Ecto neural progenitor cell (in vitro differentiated cells): ENCODE data around the gene DERL2.

Source experiments
- DNase-seq: peaks from one replicate; pipeline ENCODE4 v3.0.0-alpha.2; 2018; ENCODE audit warnings: low spot score

The DERL2 gene

DNA sequence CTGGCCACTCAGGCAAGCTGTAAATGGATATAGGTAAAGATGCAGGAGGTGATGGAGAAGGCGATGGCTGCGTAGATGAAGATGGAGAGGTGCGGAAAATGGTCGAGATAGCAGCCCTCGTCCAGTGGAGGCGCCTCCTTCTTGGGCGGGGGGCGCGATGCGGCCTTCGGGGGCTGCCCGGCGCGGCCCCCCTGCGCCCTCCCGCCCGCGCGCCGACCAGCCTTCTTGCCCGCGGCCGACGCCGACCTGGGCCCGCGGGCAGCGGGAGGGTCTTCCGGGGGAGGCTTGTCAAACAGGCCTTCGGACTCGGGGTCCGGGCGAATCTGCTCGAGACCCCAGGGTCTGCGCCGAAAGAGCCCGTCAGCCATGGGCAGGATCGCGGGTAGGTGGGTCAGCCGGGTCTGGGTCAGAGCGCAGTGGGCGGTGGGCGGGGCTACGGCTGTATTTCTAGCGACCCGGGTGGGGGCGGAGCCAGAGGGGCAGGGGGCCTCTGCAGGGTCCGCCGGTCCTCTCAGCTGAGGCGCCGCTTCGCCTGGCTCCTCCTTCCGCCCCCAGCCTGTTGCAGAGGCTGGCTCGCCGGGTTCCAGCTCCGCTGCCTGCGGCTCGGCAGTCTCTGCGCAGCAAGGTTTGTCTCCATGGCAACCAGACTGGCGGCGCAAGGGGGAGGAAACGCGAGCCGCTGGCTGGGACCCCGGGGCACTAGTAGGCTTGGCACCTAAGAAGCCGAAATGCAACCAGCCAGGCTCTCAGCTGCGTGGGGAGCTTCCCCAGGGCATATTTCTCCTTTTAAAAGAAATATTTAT is 14.8 kb upstream of the DERL2 start:
- DNase-seq: peak; percentile 100

DNA sequence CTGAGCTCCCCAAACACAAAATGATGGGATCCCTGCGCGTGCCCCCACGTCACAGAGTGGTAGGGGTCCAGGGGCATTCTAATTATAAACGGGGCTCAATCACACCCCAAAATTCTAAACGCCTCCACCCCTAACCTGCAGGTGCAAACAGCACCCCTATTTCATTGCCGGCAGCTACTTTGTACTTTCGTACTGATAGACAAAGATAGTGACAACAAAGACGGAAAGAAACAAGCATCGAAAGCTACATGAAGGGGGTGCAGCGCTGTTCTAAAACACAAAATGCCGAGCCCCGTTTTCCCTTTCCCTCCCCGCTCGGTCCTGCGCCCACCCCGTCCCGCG is 14.2 kb upstream of the DERL2 start:
- DNase-seq: no peak

DNA sequence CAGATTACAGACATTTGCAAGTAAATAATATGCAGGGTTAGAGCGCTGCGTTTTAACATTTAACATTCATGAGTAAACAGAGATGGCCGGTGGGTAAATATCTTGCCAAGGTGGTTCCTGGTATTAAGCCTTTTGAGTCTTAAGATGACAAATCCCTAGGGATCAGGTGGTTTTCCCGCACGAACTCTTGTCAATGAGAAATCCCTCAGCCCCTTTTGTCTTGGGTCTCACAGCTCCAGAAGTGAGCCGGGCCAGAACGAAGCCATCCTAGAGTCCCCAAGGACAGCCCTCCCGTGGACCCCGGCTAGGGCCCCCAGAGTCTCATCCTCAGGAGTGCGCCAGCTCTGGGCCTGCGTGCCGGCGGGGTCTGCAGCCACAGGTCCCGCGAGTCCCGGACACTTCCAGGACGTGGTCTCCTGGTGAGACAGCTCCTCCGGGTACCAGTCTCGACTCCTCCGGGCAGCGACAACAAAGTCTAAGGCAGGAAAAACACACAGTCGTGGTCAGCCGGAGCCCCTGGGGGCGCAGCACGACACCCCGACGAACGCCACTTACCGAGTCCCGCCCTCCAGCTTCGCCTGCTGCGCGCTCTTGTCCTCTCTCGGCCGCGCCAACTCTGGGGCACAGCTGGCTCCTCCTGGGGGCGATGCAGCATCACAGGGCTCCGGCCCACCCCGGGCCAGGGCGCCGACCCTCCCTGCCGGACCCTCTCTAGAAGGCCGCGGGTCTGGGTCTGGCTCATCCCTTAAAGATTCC is 13.7 kb upstream of the DERL2 start:
- peak; percentile 79 for DNase-seq

DNA sequence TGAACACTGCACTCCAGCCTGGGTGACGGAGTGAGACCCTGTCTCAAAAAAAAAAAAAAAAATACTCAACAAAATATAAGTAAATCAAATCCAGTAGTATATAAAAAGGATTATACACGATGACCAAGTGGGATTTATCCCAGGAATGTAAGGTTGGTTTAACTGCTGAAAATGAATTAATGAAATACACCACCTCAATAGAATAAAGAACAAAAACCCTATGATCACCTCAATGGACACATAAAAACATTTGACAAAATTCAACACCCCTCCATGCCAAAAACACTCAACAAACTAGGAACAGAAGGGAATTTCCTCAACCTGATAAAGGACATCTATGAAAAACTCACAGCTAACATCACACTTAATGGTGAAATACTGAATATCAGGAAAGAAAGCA is 7.0 kb upstream of the DERL2 start:
- DNase-seq: no peak

DNA sequence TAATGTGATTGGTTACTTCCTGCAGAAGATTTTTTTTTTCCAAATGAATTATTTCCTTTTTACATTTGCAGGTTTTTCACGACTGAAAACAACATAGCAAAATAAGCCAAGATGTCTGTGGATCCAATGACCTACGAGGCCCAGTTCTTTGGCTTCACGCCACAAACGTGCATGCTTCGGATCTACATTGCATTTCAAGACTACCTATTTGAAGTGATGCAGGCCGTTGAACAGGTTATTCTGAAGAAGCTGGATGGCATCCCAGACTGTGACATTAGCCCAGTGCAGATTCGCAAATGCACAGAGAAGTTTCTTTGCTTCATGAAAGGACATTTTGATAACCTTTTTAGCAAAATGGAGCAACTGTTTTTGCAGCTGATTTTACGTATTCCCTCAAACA is 2.8 kb upstream of the DERL2 start:
- no peak for DNase-seq

DNA sequence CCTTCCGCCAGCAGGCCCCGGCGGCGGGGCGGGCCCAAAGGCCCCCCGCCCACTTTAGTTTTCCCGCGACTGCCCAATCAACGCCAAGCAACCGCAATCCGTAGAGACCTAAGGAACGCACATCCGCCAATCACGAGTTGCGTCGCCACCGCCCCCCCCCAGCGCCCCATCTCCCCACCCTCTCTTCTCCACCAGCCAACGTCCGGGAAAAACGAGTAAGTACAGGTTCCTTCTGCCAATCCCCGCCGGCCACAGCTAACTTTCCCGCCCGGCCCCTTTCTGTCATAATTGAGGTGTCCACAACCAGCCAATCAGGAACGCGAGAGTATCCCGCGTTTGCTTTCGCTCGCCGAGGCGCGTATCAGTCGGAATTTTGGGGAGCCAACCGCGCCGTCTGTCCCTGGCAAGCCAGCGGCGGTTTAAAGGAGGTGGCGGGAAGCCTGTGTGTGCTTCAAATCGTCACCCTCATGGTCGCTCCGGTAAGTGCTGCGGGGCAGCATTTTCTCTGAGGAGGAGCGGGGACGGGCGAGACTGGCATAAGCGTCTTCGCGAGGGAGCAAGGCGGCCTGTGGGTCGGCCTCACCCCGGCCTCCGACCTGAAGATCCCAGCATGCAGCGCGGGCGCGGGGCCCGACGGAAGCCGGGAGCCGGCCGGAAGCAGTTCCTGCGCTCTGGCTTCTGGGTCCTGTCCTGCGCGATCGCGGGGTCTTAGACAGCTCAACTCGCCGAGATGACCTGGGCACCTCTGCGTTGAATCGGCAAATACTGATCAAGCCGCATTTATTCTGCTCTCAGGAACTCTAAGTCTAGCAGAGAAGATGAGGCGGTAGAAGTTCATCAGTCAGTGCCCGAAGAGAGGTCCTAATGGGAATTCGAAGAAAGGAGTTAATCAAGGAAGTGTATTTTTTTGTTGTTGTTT is 487 bp upstream of the DERL2 start, which contains the start of gene MIS12:
Gene MIS12 (plus strand): TSS at position 361 of the 919 bp plus-strand sequence. CDS start 2,297 bp downstream, outside the sequence.
- peak; percentile 100 for DNase-seq

DNA sequence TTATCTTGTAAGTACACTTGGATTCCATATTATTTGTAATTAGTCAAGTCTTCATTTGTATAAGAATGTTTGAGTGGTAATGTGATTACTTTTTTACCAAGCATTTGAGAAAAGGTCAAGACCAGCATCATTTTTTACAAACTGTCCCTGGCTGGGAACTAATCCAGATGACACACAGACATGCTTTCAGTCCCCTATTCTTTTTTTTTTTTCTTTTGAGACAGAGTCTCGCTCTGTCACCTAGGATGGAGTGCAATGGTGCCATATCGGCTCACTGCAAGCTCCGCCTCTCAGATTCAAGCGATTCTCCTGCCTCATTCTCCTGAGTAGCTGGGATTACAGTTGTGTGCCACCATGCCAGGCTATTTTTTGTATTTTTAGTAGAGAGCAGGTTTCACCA is 4.5 kb downstream of the DERL2 start:
- DNase-seq: no peak

DNA sequence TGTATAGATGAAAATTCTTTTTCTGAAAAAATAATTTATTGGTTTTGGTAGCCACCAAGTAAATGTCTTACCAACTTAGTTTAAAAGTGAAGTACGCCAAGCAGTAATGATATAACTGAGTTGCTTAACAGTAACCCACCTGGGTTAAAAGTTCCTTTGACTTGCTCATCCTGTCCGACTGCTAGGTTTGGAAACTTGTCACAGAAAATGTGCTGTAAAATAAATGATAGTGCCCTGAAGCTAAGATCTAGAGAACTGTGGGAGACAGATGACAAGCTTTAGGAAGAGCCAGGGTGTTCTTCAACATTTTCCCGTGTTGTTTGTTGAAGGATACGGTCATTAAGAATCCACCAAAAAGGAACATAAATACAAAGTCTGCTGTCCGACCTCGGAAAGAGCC is 5.0 kb downstream of the DERL2 start:
- no peak for DNase-seq

DNA sequence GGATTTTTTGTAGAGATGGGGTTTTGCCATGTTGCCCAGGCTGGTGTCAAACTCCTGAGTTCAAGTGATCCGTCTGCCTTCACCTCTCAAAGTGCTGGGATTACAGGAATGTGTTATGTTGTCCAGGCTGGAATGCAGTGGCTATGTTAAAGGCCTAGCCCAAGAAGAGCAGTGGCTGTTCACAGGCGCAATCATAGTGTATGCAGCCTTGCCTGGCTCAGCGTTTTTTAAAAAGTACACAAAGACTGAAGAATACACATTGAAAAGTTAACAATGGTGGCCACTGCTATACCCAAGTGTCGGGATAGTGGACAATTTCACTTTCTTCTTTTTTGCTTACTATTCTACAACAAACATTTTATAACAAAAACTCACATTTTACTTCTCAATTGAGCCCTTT is 7.0 kb downstream of the DERL2 start:
- no peak for DNase-seq

DNA sequence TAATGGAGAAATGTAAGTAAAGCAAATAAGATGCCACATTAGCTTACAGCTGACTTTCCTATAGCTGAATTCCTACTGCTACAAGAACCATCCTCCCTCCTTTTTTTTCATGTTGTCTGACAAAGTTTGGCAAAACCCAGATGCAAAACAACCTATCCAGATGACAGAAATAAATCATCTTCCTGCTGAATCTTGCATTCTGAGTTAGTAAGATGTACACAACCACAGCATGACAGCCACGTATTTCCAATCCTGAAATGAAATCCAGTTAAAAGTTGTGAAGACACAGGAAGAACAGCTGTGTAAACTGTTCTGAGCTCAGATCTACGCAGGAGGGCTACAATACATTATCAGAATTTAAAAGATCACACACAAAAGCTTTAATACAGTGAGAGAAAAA is 12.1 kb downstream of the DERL2 start:
- DNase-seq: no peak

DNA sequence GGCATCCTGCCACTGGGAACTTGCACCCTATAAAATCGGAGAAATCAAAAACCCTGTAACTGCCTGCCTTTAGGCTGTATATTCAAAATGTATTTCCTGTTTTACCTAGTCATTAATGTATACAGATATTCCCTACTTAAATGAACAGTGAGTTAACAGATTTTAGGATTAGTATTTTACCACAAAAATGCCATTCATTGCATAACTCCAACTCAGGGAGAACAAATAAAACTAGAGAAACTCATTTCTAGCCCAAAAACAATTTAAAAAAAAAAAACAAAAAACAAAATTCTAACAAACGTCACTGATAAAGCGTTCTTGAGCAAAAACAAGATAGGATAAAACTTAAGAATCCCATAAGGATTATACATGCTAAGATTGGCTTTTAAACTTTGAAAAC is 13.5 kb downstream of the DERL2 start:
- no peak for DNase-seq

DNA sequence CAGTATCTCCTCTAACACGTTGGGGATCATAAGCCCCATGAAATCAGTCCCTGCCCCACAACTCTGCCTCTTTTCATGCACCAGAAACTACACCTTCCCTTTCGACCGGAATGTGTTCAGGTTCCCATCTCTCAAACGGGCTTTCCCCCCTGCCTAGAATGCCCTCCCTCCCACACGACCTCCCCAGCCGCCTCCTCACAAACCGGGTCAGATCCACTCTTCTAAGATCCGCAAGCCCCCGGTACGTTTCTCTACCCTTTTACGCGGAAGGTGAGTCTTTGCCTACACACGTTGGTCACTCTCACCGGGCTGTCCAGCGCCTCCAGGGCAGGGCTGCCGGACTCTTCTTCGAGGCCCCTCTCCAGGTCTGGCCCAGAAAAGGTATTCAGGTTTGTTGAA is 17.9 kb downstream of the DERL2 start:
- DNase-seq: no peak

DNA sequence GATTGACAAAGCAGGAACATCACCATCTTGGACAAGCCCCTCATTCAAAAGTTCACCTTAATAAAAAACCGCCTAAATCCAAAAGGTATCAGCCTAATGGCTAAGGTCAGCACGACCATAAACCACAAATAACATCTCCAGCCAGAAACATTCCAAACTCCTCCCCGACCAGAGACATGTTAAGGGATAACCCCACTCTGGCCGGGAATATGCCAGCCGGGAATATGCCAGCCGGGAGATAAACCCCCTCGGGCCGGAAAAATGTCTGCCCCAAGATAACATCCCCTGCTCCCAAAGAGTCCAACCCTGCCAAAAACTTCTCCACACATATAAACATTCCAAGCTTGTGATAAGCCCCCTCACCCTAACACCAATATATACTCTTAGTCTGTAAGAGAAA is 18.6 kb downstream of the DERL2 start:
- no peak for DNase-seq

DNA sequence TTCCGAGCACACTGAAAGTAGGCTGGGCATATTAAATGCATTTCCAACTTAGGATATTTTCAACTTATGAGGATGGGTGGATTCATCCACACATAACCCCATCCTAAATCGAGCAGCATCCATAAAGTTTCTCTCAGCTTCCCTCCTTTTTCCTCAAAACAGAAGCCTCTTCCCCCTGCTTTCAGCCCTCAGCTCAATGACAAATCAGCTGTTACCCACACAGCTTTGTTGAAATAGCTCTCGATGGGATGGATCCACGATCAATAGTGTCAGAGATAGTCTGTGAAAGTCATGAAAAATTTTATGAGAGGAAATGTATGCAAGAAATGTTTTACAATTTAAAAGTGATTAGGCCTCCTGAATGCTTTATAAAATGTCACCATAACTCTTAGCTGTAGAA is 19.7 kb downstream of the DERL2 start:
- no peak for DNase-seq

DNA sequence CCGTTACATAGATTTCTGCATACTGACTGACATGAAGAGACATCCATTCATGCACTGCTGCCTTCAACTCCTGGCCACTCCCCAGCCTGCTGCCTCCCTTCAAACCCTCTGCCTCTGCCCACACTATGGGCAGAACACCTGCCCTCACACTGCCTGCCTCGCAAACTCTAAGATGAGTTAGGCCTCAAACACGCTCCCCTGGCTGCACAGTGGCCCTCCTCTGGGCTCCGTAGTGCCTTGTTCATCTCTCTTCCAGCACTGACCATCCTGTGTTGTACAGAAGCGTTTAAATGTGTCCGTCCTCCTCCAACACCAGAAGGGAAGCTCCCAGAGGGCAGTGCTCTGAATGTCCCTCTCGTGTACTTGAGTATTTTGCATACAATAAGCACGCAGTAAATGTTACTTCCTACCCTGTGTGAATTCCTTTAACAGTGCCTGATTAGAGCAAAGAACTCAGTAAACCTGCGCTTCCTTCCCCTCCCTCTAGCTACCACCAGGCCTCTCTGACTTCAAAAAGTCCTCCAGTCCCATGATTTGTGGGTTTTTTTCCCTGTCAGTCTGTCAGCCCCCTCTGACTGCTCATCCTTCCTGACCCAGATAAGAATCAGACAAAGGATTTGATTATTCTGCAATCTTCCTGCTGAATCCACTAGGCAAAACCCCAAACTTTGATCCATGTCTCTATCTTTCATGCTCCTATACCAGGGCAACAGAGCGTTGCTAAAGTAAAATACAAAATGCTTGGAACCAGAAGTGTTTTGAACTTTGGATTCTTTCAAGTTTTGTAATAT is 21.1 kb downstream of the DERL2 start:
- no peak for DNase-seq

DNA sequence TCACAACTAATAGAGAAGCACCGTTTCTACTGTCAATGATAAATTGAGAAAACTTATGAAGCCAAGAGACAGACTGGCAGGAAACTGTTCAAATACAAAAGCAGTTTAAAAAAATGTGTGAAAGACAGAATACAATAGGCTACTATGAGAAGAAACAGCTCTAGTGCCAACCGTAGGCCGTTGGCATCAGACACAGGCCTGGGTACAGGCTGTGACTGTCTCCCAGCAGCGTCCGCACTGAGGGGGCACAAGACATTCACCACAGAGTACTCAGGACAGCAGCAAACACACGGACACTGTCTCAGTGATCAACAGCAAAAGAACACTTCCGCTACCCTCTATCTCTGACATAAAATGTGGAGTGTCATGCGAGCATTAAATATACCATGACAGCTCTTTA is 39.2 kb downstream of the DERL2 start:
- no peak for DNase-seq

DNA sequence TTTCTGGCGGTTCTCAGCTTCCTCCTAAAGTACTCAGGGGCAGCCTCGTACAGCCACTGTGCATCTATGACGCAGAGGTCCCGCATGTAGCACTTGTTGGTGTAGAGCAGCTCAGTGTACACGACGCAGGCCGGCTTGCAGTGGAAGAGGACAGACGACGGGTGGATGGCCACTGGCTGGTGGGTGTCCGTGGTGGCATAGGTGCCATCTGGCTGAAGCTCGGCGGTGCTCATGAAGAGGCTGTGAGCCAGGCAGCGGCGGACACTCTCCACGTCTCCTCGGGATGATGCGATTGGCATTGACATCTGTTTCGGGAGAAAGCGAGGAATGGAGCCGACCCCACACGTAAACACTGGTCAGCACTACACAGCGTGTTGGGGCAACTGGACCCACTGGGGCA is 41.8 kb downstream of the DERL2 start:
- no peak for DNase-seq

DNA sequence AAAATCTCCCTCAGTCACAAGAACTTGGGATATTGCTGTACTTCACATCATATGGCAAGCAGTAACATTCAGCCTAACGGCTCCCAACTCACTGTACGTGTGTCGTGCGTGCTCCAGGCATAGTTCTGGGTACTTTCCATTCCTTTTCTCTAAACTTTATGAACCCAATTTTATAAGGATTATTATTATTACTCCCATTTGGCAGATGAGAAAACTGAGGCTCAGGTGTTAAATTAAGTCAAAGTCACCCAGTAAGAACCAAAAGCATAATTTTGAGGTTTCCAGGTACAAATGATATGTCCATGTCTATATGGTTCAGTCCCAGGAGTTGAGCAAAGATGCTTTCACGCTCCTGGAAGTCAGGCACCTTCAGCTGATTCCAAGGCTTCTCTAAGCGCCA is 42.2 kb downstream of the DERL2 start:
- no peak for DNase-seq

DNA sequence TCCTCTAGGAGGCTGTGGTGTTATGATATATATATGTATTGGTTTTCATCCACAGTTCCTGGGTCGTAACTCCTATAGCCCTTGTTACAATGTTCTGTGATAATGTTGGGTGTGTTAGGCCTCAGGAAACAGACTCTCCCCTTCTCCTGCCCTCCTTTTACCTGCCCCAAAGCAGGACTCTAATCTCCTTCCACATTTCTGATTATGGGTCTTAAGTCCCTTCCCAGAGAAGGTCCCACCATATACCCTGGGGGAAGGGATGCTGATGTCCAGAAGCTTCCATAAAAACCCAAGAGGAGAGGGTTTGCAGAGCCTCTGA is 46.6 kb downstream of the DERL2 start:
- DNase-seq: no peak

DNA sequence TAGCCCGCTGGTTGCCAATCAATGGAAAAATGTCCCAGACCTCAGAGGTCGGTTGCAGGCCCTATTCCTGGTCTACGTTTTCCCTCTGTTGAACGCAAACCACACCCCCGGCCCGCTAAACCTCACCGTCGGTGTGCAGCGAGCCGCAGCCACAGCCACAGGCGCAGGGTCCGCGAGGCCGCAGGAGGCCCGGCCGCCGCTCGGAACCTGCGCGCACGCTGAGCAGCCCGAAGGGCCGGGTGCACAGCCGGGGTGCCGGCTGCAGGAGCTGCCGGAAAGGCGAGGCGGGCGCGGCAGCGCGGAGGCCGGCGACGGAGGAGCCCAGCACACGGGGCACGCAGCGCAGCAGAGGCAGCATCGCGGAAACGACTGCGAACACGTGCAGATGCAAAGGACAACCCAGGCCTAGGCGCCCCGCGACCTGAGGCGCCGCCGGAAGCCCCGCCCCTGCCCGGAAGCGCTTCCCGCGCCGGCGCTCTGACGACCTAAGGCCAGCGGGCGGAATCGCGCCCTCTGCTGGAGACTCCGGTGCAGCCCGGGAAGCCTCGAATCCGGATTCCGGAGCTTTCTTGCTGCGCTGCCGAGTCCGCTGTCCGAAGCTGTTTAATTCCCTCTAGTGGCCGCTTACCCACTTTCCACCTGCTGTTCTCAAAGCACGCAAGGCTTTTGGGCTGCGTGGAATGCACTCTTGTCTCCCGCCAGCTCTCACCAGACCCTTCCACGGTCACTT is 47.1 kb downstream of the DERL2 start, which contains the start of gene C1QBP:
Gene C1QBP (minus strand): TSS at position 440 of the 730 bp plus-strand sequence. CDS start 82 bp downstream, at position 358.
- peak; percentile 98 for DNase-seq

DNA sequence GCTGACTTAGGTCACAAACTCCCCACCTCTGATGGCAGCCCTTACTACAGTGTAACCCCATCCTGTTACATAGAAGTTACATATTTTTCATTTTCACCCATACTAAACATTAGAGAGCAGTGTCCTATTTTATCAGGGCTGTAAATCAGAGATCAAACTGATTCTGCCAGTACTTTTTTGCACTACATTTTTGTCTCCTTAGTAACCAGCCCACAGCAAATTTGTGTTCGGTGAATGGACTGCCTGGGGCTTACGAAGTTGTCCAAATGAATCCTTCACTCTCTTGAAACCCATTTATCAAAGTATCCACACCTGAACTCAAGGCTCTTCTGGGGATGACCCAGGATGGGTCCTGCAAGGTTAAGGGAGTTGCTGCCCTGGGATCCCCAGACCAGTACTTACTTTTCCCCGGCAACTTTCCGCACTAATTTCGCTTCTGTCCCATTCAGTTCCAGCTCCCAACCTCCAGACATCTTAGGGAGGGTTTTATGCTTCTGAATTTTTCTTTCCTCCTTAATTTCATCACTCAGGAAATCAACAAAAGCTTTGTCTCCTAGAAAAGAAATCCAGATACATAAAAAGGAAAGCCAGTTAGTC is 48.2 kb downstream of the DERL2 start:
- no peak for DNase-seq
